Bronchial epithelial cell (primary cell): ENCODE results near the gene SHC3. TPM values are rescaled to one million over a fixed set of nuclear protein-coding genes. Genes with fewer than 3 reads are reported as not detected.

Experiments used
- DNase-seq: peaks from one replicate; pipeline ENCODE4 v3.0.0-alpha.2; 2010; ENCODE audit warnings: low read depth
- FAIRE-seq: peaks from 2 replicates; lab custom pipeline; 2011; peaks lifted over from hg19 to GRCh38; lab: Jason Lieb, UNC
- H3K27me3 ChIP-seq: 2 replicates; pipeline ENCODE4 v1.5.1; 2011; ENCODE audit warnings: low read length; ENCODE audit not compliant: control insufficient read depth, insufficient read depth
- H3K36me3 ChIP-seq: 2 replicates; pipeline ENCODE4 v1.5.1; 2011; ENCODE audit warnings: low read length; ENCODE audit not compliant: control insufficient read depth, insufficient read depth
- H3K4me3 ChIP-seq: 2 replicates; pipeline ENCODE4 v1.5.1; 2011; ENCODE audit warnings: mild to moderate bottlenecking, low read depth, low read length, control low read depth
- CTCF ChIP-seq: IDR thresholded peaks from 2 replicates; pipeline ENCODE4 v1.5.1; 2011; ENCODE audit warnings: mild to moderate bottlenecking, moderate library complexity, low read length, control low read depth, inconsistent platforms; ENCODE audit not compliant: insufficient read depth, severe bottlenecking
- total RNA-seq: library from RNA; depleted of rRNA; stranded (reverse); fragments of >200 nt; gene quantifications from 2 replicates; pipeline ENCODE4 v1.2.1, GENCODE V29; 2014

SHC3 gene
- total RNA-seq, 1 donor from 2014 or later = 0.26 TPM

GRCh38 chr9:89096807-89097206 lies 81.8 kb downstream of the SHC3 start:
- DNase-seq (no peak), FAIRE-seq (no peak)
- no peak for TF ChIP-seq CTCF
- no peak overlapping the region for H3K4me3 ChIP-seq
- H3K36me3 ChIP-seq = no peaks in the 10 kb centered on the region
- H3K27me3 ChIP-seq = no peaks in the 10 kb centered on the region

DNA sequence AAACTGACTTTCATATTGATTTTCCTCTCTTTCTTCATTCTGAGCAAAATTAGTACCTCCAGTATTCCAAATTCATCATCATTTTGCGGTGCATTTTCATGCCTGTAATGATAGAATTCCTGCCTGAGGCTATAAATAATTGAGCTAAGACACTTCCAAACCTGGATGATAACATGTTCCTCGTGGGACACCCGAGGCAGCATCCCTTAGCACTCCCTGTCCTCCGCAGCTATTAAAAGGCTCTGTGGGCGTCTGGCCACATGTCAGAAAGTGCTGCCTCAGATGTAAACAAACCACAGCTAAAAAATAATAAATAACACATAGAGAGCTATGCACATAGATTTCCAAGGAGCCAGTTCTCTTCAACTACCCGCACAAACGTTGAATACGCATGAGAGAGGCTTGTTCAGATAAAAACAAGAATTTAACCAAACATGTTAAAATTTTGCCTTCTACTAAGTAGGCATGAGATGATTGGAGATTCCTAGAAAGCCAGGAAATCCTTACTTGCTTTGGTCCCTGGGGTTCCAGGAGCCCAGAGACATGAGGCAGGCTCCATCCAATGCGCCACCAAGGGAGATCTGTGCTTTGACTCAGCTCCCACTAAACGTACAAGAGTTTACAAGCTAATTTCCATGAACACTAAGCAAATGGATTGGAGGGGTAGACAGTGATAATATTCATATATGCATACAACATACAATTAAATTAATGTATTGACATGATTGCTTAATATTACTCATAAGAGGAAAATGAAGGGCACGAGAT lies 82.7 kb downstream of the SHC3 start:
- no peak overlapping the region for H3K4me3 ChIP-seq
- H3K36me3 ChIP-seq = no peaks in the 10 kb centered on the region
- no peak for DNase-seq
- FAIRE-seq = no peak
- no peaks in the 10 kb centered on the region for H3K27me3 ChIP-seq
- TF ChIP-seq CTCF = no peak

- no peaks in the 10 kb centered on the region for H3K27me3 ChIP-seq
- DNase-seq (no peak), FAIRE-seq (no peak)
- TF ChIP-seq CTCF = no peak
- no peak overlapping the region for H3K4me3 ChIP-seq
- H3K36me3 ChIP-seq = no peaks in the 10 kb centered on the region
These were observed 85.2 kb downstream of the SHC3 start for GRCh38 chr9:89093201-89093975.

DNA sequence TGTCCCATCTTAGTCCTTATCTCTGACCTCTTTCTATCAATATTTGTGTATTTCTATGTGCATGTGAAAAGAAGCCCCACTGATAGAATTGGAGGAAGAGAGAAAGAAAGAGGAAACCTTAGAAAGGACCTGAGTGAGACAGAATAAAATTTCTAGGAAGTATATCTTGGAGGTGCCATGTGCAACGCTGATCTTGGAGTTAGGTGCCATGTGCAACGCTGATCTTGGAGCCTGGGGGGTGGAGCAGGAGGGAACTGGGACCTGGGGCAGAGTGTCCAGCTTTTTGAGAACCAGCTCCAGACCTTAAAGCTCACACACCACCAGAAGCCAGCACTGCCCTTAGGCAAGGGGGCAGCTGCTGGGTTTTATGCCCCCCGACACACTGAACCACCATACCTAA lies 89.4 kb downstream of the SHC3 start:
- no peak for DNase-seq
- Histone ChIP-seq H3K4me3 (no peak overlapping the region), H3K36me3 (no peaks in the 10 kb centered on the region), H3K27me3 (no peaks in the 10 kb centered on the region)
- FAIRE-seq = no peak
- no peak for TF ChIP-seq CTCF

DNA sequence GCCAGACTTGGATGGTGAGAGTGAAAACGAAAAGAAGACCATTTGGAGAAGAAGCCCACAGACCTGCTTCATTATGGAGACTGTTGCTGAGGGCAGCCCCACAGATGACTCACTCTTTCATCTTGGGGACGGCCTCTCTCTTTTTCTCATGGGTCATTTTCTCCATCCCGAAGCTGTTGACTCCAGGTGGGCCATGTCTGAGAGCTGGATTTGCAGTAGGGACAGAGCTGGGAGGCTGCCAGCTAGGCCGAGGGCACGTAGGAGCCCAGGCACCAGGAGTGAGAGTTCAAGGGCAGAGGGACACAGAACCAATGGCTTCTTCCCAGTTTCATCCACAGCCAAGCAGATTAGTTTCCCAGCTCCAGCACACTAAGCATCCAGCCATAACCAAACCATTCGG lies 95.0 kb downstream of the SHC3 start:
- no peak for FAIRE-seq
- H3K4me3 ChIP-seq = no peak overlapping the region

More for the DNA sequence above, 95.0 kb downstream of the SHC3 start:
- DNase-seq = no peak
- Histone ChIP-seq H3K27me3 (no peaks in the 10 kb centered on the region), H3K36me3 (no peaks in the 10 kb centered on the region)
- TF ChIP-seq CTCF = no peak
